ENCODE results near the gene ALG9. TPM values are rescaled to one million over a fixed set of nuclear protein-coding genes. Genes with fewer than 3 reads are reported as not detected.
"Not testable (repeated sequence)": the region's sequence is repeated elsewhere in the genome, so short reads cannot be mapped to it uniquely, and the experiment has no call there.

The ALG9 gene, protein sequence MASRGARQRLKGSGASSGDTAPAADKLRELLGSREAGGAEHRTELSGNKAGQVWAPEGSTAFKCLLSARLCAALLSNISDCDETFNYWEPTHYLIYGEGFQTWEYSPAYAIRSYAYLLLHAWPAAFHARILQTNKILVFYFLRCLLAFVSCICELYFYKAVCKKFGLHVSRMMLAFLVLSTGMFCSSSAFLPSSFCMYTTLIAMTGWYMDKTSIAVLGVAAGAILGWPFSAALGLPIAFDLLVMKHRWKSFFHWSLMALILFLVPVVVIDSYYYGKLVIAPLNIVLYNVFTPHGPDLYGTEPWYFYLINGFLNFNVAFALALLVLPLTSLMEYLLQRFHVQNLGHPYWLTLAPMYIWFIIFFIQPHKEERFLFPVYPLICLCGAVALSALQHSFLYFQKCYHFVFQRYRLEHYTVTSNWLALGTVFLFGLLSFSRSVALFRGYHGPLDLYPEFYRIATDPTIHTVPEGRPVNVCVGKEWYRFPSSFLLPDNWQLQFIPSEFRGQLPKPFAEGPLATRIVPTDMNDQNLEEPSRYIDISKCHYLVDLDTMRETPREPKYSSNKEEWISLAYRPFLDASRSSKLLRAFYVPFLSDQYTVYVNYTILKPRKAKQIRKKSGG
- total RNA-seq (2014; rRNA removed; shearing (Covaris generic)), result 20.2 and 24.7 TPM in 2 replicates

DNA sequence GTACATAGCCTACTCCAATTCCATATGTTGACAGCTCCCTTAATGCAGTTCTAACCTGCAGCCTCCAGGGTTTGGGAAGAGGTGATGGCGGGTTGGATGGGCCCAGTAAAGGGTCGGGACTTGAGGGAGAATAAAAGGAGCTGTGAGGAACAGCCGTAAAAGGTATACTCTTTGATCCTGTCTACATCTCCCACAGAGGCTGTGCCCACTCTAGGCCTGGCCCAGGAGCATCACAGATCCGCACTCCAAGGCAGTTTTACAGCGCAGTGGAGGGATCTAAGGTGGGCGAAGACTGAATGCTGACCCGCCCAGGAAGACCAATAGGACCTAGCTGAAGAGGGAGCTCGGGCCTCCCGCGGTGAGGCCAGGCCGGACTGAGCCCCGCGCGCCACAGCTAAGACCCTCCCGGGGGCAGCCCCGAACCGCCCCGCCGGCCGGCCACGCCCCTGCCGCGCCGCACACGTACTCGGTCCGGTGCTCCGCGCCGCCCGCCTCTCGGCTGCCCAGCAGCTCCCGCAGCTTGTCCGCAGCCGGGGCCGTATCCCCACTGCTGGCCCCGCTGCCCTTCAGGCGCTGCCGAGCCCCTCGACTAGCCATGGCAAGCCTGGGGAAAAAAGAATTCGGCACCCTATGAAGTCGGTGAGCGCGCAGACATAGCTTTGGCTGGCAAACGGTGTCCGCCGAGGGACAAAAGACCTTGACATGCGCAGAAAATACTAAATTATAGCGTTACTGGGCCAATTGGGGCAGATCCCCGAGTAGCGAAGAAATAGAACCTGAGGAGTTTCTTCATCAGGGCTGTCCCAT is at the start of gene ALG9:
ALG9 (minus strand) TSS at position 696 of the 807 bp plus-strand sequence; CDS start at position 597, 99 bp downstream.
- DNase-seq (ENCODE audit: low spot score), result peak; percentile 31

DNA sequence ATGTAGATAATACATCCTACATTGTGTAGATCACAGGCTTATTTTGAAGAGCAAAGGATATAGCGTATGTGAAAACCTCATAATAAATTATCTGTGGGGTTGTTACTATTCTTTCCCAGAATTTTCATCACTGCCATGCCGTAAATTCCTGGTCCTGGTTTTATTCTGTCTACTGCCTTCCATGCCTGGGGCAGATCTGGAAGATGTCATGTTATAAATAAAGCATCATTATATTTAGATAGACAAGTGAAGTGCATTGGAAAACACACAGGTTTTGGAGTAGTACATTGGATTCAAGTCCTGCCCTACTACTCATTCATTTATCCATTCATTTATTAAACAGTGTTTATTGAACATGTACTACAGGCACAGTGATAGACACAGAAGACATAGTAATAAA is 49.5 kb upstream of the ALG9 start:
- no peak for DNase-seq (ENCODE audit: low spot score)

DNA sequence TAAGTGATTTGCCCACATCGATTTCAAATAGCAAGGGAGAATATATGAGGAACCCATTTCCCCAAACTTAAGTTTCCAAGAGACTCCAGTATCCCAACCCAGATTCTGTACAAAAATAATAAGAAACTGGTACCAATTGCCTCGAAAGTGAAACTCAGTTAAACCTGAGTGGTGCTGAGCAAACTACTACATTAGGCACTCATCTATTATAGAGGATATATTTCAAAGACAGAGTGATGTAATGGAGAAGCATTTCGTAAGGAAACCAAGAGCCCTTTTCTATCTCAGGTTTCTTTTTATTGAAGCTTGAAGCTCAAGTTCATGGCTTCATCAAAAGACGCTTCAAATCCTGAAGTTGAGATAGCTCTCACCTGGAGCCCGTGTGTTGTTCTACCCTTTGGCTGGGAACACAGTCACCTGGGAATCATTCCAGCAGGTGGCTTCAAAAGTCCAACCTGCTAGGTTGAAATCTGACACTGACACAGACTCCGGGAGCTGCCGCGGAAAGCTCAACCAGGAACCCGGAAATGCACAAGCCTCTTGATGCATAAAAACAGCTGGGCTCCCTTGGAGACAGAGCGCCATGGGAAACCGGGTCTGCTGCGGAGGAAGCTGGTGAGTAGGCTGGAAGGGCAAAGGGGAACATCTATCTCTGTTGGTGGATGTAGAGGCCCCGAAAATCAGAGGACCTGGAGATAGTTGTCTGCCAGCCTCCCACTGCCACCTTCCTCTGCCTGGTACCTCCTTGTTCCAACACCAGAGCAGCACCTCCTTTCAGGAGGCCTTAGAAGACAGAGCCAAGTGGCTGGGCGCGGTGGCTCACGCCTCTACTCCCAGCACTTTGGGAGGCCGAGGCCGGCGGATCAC is 47.2 kb upstream of the ALG9 start, which contains the start of gene C11orf52:
C11orf52 (plus strand) TSS at position 524 of the 867 bp plus-strand sequence; CDS start at position 584, 60 bp downstream.
- no peak for DNase-seq (ENCODE audit: low spot score)

DNA sequence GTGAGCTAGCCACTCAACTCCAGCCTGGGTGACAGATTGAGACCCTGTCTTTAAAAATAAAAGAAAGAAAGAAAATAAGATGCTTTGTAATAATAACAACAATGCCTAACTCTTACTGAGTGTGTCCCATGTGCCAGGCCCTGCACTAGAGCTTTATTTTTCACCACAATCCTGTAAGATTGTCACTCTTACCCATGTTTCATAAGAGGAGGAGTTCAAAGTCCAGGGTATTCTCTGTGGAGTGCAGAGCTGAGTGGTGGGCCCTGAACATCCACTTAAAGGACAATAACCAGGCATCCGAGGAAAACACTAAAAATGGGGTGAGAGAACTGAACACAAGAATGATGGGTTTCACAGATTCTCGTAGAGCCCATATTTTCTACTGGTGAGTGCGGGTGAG is 46.4 kb upstream of the ALG9 start:
- DNase-seq (ENCODE audit: low spot score), result no peak

DNA sequence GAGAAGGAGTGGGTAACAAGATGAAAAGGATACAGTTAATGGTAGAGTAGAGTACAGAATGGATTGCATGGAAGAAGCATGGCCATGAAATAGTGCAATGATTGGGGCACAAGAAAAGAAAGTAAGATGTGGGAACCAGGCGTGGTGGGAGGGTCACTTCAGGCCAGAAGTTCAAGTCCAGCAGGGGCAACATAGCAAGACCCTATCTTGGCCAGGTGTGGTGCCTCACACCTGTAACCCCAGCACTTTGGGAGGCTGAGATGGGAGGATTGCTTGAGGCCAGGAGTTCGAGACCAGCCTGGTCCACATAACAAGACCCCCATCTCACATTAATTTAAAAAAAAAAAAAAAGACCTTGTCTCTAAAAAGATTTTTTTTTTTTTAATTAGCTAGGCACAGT is 45.9 kb upstream of the ALG9 start:
- DNase-seq (ENCODE audit: low spot score), result no peak

DNA sequence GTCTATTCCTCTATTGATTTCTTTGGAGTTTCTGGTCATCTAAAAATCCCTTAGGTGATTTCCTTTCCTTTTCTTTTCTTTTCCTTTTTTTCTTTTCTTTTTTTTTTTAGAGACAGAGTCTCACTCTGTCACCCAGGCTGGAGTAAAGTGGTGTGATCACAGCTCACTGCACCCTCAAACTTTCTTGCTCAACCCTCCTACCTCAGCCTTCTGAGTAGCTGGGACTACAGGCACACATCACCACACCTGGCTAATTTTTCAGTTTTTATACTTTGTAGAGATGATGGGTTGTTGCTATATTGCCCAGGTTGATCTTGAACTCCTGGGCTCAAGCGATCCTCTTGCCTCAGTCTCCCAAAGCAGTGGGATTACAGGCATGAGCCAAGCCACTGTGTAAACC is 45.4 kb upstream of the ALG9 start:
- DNase-seq (ENCODE audit: low spot score), result no peak

DNA sequence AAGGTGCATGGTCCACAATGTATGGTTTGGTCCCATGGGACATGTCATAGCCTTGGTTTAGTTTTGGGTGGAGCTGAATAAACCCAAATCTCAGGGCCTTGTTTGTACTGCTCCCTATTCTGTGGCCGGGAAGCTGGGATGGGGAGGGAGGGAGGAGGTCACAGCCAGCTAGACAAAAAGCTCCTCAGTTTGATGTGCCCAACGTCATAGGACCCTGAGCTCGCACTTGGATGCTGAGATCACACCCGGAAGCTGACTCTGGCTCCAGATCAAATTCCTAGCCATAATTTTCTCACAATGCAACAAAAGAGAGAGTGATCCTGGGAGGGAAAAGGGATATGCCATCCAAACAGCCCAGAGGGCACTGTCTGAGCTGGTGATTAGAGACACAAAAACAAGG is 42.6 kb upstream of the ALG9 start:
- DNase-seq (ENCODE audit: low spot score), result peak; percentile 16

DNA sequence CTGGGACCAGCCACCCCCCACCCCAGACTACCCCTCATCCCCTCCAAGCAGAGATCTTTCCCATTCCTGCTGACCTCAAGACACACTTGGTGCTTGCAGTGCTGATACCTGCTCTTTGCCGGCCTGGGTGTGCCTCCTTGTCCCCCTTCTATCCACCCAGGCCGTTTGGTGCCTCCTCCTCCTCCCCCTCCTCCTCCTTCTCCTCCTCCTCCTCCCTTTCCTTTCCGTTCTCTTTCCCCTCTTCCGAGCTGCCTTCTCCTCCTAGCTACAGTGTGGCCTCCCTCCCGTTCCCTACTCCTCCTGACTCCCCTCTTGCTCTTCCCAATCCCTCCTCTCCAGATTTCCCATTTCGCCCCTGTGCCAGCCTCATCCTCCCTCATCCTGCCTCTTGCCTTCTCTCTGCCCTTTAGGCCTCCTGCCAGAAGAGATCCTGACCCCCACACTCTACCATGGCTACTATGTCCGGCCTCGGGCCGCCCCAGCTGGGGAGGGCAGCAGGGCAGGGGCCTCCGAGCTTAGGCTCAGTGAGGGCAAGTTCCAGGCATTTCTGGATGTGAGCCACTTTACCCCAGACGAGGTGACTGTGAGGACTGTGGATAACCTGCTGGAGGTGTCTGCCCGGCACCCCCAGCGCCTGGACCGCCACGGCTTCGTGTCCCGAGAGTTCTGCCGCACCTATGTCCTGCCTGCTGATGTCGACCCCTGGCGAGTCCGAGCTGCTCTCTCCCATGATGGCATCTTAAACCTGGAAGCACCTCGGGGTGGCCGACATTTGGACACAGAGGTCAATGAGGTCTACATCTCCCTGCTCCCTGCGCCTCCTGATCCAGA is 41.9 kb upstream of the ALG9 start:
- DNase-seq (ENCODE audit: low spot score), result no peak

DNA sequence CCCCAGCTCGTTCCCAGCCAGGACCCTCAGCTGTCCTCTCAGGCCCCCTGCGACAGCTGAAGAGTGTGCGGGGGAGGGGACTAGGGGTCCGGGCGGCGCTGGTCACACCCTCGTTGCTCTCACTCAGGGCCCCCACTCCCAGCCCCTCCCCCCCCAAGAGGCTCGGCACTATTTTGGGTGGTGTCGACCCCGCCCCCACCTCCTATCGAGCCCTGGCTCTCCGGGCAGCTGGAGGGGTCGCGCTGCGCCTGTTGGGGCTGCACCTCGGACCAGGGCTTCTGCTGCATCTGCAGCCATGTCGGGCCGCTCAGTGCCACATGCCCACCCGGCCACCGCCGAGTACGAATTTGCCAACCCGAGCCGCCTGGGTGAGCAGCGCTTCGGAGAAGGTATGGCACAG is 41.2 kb upstream of the ALG9 start, which contains the start of gene HSPB2:
HSPB2 (plus strand) TSS at position 200 of the 400 bp plus-strand sequence; CDS start at position 296, 96 bp downstream.
- DNase-seq (ENCODE audit: low spot score), result no peak

DNA sequence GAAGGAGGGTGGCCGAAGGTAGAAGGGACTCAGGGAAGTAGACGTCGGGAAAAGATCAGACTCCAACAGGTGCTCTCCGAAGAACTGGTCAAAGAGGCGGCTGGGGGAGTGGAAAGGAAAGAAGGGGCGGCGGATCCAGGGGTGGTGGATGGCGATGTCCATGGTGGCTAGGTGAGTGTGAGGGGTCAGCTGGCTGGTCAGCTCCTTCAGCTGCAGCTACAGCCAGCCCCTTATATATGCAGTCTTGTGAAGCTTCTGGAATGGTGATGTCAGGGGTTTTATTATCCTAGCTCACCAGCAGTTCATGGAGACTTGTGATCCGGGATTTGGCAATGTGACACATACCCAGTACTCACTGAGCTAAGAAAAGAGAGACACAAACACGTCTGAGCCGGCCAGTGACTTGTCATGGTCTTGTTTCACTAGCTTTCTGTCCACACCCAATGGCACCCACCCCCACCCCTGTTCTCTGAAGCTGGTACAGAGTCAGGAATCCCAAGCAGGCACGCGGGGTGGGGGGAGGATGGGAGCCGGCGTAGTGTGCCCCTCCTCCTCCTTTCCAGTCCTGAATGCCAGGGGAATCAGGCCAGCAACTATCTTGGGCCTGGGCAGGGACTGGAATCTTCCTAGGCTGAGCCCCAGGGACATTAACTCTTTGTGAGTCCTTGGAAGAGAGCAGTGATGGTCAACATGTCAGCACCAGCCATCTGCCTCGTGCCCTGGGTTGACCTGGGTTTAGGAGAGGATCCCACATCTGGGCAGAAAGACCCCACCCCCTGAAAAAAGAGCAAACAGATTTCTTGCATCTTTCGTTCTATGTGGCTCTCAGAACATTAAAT is 40.4 kb upstream of the ALG9 start, which contains the start of gene CRYAB:
CRYAB (minus strand) TSS at position 208 of the 839 bp plus-strand sequence; CDS start at position 162, 46 bp downstream.
- peak; percentile 37 for DNase-seq (ENCODE audit: low spot score)

DNA sequence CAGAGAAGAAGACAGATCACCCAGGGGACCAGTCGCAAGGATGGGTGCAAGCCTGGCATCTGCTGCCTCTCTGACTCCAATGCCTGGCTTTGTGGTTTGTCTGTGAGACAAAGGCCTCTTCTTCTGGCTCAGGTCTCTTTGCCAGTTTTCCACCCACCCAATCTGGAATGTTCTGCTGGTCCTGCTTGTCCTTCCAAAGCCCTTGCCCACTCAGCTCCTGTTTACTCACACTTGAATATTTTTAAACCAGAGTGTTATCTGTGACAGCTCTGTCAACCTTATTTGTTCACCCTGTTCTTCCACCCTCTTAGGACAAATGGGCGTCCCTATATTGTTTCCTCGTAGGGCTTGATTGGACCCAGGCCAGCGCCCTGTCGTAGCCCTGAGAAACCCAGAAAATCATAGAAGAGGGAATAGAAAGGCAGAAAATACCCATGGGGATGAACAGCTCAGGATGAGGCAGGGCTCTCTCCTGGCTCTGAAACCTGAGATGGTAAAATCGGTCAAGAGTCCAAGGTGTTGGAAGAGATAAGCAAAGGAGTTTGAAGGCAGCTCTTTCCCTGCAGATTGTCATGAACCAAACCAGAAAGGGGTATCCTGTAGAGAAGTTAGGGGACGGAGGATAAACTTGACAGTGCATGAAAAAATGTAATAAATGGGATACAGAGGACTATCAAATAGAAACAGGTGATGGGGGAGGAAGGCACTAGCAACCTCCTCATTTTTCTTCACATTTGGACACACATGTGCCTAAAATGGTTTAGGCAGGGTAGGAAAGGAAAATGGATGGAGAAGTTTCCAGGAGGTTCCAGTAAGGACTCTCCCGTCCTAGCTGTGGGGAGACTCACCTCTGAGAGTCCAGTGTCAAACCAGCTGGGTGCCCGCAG is 39.5 kb upstream of the ALG9 start:
- no peak for DNase-seq (ENCODE audit: low spot score)

DNA sequence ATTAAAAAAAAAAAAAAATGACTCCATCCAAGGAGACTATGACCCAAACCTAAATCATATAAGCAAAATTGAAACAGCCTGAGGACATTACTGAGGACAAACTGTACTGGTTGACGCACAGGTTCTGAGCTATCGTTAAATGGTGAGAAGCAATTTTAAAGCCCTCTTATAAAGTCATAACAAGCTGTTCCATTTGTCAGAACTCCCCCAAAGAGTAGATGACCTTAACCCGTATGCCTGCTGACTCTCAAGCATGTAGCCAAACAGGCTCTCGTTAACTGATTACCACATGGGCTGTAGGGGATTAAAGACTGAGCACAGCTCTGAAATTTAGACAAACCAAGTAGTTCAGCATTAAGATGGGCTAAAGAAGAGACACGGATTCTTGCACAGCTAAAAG is 38.0 kb upstream of the ALG9 start:
- DNase-seq (ENCODE audit: low spot score), result no peak

DNA sequence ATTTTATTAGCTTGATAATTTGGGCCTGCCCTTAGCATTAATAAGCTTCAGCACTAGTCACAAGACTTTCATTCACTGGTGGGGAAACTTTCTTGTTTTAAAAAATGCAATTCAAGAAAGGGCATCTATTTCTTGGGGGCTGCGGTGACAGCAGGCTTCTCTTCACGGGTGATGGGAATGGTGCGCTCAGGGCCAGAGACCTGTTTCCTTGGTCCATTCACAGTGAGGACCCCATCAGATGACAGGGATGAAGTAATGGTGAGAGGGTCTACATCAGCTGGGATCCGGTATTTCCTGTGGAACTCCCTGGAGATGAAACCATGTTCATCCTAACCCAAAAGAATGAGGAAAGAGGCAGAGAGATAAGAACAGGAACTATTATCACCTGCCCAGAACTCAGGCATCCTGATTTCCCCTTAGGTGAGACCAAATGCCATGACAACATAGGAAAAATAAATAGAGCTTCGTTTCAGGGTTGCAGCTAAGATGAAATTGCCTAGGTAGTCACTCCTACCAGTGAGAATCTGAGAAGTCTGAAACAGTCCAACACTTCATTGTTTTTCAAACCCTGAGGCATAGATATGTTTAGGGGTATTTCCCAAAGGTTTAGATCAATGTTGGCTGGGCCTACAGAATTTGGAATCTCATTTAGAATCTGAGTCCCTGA is 37.4 kb upstream of the ALG9 start:
- no peak for DNase-seq (ENCODE audit: low spot score)

DNA sequence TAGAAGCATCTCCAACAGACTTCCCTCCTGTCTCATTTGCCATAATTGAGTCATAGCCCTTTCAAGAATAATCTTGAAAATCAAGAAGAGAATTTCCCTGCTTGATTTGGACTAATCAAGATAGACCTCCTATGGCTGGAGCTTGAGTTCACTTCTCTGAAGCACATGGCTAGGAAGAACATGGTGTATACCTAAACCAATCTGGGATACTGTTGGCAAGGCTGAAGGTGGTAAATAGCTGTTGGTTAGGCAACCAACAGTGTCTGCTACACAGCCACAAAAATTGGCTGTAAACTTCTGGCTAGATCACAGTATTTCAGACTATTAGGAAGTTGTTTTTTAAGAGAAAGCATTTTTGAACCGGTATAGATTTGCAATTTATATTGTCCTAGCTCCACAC is 35.3 kb upstream of the ALG9 start:
- no peak for DNase-seq (ENCODE audit: low spot score)

DNA sequence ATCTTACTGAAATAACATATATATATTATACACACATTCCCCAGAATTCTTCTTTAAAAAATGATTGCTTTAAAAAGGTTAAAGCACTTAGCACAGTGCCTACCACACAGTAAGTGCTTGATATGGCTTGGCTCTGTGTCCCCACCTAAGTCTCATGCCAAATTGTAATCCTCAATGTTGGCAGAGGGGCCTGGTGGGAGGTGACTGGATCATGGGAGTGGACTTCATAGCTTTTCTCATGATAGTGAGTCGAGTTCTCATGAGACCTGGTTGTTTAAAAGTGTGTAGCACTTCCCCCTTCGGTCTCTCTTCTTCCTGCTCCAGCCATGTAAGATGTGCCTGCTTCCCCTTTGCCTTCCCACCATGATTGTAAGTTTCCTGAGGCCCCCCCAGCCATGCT is 34.0 kb upstream of the ALG9 start:
- DNase-seq (ENCODE audit: low spot score), result no peak

DNA sequence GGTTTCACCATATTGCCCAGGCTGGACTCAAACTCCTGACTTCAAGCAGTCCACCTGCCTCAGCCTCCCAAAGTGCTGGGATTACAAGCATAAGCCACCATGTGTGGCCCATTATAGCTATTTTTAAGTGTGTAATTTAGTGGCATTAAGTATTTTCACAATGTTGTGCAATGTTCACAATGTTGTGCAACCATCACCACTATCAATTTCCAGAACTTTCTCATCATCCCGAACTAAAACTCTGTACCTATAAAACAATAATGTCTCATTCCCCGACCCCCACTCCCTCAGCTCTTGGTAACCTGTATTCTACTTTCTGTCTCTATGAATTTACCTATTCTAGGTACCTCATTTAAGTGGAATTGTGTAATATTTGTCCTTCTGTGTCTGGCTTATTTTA is 15.5 kb upstream of the ALG9 start:
- DNase-seq (ENCODE audit: low spot score), result no peak

DNA sequence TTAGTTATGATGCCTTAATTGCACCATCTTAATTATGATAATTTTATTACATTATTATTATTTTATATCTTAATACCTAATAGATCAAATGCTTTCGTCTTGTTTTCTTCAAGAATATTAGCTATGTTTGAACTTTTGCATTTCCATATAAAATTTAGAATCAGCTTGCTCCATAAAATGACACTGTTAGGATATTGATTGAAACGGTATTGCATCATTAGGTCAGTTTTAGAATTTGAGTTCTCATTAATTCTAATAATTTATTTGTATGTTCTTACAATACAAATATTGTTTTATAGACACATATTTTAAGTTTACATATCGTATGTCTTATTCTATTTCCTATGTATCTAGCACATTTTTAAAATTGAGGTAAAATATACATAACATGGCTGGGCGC is 14.7 kb upstream of the ALG9 start:
- DNase-seq (ENCODE audit: low spot score), result no peak

DNA sequence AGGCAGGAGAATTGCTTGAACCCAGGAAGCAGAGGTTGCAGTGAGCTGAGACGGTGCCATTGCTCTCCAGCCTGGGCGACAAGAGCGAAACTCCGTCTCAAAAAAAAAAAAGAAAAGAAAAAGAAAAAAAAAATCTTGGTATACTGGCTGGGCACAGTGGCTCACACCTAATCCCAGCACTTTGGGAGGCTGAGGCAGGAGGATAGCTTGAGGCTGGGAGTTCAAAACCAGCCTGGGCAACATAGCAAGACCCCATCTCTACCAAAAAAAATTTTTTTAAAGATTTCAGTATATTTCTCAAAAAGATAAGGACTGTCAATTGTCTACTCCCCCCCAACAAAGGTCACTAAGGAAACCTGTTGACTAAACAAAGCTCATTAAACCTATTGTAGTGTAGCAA is 13.7 kb upstream of the ALG9 start:
- DNase-seq (ENCODE audit: low spot score), result not testable (repeated sequence)

All from A172 (cell line).